HG02571 (cell line): Measurements from ENCODE around the gene VTA1.
"Not testable (repeated sequence)": the region's sequence is repeated elsewhere in the genome, so short reads cannot be mapped to it uniquely, and the experiment has no call there.

Source experiments
- ATAC-seq: cut with Tn5 transposase; IDR thresholded peaks from one replicate; pipeline ENCODE4 v1.9.1; 2021; ENCODE audit warnings: mild to moderate bottlenecking, moderate library complexity; ENCODE audit not compliant: unreplicated experiment

Gene VTA1

DNA sequence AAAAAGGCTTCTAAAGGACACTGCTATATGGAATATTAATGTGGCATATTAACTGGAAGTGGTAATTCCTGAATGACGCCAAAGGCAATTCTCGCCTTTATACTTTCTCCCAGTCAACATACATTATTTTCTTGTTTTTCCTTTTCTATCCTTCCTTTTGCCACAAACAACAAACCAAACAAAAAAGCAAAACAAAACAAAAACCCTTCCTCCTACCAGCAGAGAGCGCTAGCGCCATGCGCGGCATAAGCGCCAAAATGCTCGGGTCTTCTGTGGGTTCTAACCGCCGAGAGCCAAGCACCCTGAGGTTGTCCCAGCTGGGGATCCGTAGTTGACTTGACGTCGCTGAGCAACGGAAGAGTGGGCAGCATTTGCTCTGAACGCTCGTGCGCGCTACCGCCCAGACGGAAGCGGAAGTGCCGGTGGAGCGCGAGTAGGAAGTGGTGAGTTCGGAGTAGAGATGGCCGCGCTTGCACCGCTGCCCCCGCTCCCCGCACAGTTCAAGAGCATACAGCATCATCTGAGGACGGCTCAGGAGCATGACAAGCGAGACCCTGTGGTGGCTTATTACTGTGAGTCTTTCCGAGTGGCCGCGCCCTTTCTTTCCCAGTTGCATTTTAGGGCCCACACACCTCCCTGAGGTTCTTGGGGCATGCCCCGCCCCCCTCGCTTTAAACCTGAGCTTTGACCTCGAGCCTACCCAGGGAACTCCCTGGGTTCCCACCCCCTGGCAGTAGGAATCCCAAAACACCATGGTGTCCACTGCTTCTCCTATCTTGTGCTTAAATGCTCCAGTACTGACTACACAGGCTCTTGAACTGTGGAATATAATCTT is at the start of gene VTA1, which contains the start of gene NMBR:
TSS of gene VTA1 (plus strand) at position 436 of the 835 bp plus-strand sequence. CDS start at position 461, 25 bp downstream.
TSS of gene NMBR (minus strand) at position 295 of the 835 bp plus-strand sequence. CDS start 58,464 bp downstream, outside the sequence.
- ATAC-seq = peak; percentile 100

DNA sequence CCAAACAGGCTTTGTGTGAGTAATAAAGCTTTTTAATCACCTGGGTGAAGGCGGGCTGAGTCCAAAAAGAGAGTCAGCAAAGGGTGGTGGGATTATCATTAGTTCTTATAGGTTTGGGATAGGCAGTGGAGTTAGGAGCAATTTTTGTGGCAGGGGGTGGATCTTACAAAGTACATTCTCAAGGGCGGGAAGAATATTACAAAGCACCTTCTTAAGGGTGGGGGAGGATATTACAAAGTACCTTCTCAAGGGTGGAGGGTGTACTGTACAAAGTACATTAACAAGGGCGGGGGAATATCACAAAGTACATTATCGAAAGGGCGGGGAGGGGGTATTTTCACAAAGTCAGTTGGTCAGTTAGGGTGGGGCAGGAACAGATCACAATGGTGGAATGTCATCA is 42.2 kb upstream of the VTA1 start:
- ATAC-seq = not testable (repeated sequence)

GRCh38 chr6:142110820-142111219 is 36.2 kb upstream of the VTA1 start:
- ATAC-seq = not testable (repeated sequence)

DNA sequence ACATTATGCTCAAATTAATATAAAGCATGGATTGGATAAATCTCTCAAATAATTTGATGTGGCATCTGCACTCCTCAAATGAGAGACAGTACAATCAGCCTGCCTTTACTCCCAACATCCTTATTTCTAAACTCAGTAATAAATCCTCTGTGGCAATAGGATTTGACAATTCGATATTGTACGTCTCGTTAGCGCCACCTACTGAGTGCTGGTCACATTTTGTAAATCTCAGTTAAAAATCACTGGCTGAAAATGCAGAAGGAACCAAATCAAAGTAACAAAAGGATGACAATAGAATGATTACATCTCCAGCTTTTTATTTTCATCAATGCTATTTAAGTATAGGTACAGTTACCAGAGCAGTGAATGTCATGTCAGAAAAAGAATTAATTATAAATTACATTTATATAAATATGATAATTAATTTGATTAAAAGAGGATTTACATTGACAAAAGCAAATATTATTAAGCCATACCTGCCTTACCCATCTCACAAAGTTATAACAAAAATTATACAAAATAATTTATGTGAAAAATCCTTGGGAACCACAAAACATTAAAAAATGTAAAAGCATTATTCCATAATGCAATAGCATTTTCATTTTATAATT is 34.5 kb upstream of the VTA1 start:
- ATAC-seq = no peak

GRCh38 chr6:142117366-142117765 is 29.7 kb upstream of the VTA1 start:
- no peak for ATAC-seq

GRCh38 chr6:142118328-142118727 is 28.7 kb upstream of the VTA1 start:
- no peak for ATAC-seq

DNA sequence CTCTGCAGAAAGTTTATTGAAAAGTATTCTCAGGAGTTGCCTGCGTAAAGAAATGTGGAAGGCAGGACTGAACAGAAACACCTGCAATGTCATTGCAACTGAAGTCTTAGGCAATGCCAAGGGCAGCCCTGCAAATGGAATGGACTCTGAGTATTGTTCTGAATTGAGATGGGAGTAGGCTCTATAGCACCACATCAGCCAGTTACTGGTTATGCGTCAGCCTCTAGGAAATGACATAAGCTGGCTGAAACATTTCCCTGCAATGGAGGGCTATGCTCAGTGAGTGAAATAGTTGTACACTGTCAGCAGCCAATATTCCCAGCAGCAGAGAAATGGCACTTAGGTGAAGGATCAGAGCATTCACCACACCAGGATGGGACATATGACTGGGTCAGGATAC is 28.1 kb upstream of the VTA1 start:
- no peak for ATAC-seq

DNA sequence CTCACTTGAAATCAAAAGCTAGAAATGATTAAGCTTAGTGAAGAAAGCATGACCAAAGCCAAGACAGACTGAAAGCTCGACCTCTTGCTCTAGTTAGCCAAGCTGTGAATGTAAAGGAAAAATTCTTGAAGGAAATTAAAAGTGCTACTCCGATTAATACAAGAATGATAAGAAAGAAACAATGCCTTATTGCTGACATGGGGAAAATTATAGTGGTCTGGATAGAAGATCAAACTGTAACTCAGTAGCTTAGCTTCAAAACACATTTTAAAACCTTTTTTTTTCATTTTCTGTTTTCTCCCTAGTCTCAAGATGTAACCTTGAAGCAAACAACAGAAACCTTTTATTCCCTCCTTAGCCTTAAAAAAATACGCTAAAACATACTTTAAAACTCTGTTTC is 25.7 kb upstream of the VTA1 start:
- ATAC-seq = no peak

GRCh38 chr6:142130814-142131213 is 16.2 kb upstream of the VTA1 start:
- ATAC-seq = no peak

DNA sequence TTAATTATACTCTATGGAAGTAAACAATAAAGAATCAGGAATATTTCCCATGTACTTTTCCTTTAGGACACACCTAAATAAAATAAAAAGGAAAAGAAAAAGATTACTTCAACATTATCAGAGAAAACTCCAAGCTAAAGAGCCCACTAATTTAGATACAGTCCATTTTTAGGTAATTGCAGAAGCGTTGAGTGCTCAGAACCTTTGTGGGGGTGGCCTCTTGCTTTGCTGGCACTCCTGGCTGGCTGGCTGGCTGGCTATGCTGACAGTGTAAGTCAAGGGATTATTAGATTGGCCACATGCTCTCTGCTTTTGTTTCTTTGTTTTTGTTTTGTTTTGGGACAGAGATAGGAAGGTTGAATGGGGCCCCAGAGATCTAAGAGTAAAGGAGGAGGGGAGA is 14.4 kb upstream of the VTA1 start, which contains the start of gene GJE1:
TSS of gene GJE1 (plus strand) at position 301 of the 400 bp plus-strand sequence. CDS start 234 bp downstream, outside the sequence.
- no peak for ATAC-seq

GRCh38 chr6:142138876-142139275 is 8.2 kb upstream of the VTA1 start:
- ATAC-seq = no peak

DNA sequence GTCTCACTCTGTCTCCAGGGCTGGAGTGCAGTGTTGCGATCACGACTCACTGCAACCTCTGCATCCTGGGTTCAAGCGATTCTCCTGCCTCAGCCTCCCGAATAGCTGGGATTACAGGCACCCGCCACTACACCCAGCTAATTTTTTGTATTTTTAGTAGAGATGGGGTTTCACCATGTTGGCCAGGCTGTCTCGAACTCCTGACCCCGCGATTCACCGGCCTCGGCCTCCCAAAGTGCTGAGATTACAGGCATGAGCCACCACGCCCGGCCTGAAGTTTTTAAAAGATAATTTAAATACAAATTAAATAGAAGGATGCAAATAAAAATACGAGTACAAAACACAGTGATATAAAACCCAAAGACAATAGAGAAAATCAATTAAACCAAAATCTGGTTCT is 5.5 kb upstream of the VTA1 start:
- ATAC-seq = not testable (repeated sequence)

- no peak for ATAC-seq
These were observed 5.7 kb downstream of the VTA1 start for GRCh38 chr6:142152746-142153145.

DNA sequence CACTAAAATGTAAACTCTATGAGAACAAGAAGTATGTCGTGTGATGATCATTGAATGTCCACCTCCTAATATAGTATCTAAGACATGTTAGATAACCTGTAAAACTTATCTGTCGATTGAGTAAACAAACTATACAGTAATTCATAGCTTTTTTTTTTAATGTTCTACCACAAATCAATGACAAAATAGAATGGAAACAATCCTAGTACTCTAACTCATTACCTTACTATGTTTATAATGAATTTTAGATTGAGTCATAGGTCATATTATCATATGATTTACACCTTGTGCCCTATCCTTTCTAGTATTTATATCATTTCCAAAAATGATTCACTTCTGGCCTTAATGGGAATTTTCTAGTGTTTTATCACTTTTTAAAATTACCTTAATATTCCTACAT is 6.1 kb downstream of the VTA1 start:
- ATAC-seq = no peak

- ATAC-seq = no peak
These were observed 7.3 kb downstream of the VTA1 start for GRCh38 chr6:142154336-142154735.

- no peak for ATAC-seq
These were observed 8.0 kb downstream of the VTA1 start for GRCh38 chr6:142155091-142155490.

- no peak for ATAC-seq
These were observed 9.1 kb downstream of the VTA1 start for GRCh38 chr6:142155895-142156757.

- not testable (repeated sequence) for ATAC-seq
These were observed 9.7 kb downstream of the VTA1 start for GRCh38 chr6:142156758-142157068.

- ATAC-seq = no peak
These were observed 15.7 kb downstream of the VTA1 start for GRCh38 chr6:142162780-142163179.

DNA sequence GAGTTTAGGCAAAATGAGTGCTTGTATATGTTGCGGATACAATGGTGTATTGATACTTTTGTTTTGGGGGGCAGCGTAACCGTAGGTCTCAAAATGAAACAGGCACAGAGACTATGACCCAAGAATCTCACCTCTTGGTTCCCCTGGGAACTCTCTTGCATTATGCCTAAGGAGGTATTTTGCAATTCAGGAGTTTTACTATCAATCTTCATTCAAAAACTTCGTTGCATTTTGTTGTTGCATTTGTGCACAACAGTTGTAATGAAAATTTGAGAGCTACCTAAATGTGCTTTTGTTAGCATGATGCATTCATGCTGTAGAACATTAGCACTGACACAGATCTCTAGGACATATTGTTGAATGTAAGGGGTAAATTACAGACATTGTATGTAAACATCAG is 18.2 kb downstream of the VTA1 start:
- ATAC-seq = no peak

- no peak for ATAC-seq
These were observed 20.0 kb downstream of the VTA1 start for GRCh38 chr6:142167071-142167470.
